Right lobe of liver (tissue), 4 donors: Measurements from ENCODE around the gene SULT1B1.

ENCODE experiments used
- CTCF ChIP-seq, 4 donors: fragments of 200-600 bp in 3 of 4; fragments of 450-650 bp in 1 of 4; IDR thresholded peaks; one replicate each; pipeline versions ENCODE4 v1.5.1 to v1.8.0; 2016 to 2022; ENCODE audit warnings: antibody characterized with exemption in 4 of 4, mild to moderate bottlenecking in 2 of 4
- POLR2A ChIP-seq: fragments of 450-650 bp; IDR thresholded peaks from one replicate; pipeline ENCODE4 v1.6.1; 2017; ENCODE audit warnings: antibody characterized with exemption, mild to moderate bottlenecking
- donor health status: DM: no; HTN: no; CAD: no.
- donor health status: DM: no; HTN: no; CAD: no.
- donor health status: DM: no; HTN: yes; CAD: no.

- TF ChIP-seq CTCF (IDR thresholded peaks at IDR 0.05), result no peak
- TF ChIP-seq POLR2A, result no peak
Measured at GRCh38 chr4:69744157-69744478, 16.3 kb downstream of the SULT1B1 start.
